GM19397 (cell line): Measurements from ENCODE around the gene NLRP9.

Experiments
- ATAC-seq: cut with Tn5 transposase; IDR thresholded peaks from one replicate; pipeline ENCODE4 v1.9.1; 2021; ENCODE audit warnings: mild to moderate bottlenecking, moderate library complexity; ENCODE audit not compliant: unreplicated experiment

NLRP9 gene

DNA sequence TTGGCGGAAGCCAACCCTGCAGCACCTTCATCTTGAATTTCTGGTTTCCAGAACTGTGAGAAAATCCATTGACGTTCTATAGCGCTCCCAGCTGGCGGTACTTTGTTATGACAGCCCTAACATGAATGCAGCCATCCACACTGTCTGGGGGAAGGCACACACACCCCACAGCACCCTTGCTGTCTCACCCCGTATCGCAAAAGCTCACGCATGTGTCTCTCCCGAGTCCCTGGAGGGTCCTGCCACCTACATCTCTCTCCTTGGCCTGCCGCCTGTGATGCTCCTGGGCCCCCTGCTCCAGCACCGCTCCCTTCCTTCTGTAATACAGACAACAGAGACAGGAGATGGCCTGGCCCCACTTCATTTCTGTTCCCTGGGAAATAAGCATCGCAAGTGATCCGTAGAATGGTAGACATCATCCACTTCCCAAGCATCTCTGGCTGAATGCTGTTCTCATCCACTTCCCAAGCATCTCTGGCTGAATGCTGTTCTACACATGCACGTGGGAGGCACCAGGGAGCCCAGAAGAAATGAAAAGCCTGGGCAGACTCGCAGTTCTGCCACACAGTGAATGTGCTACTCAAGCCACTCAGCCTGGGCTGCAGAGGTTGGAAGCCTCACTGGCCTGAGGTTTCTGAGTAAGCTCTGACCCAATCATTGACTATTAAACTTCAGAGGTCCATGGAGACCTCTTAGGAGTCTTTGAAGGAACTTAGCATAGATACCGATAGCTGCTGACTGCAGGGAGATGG lies 33.5 kb downstream of the NLRP9 start:
- ATAC-seq, result no peak

DNA sequence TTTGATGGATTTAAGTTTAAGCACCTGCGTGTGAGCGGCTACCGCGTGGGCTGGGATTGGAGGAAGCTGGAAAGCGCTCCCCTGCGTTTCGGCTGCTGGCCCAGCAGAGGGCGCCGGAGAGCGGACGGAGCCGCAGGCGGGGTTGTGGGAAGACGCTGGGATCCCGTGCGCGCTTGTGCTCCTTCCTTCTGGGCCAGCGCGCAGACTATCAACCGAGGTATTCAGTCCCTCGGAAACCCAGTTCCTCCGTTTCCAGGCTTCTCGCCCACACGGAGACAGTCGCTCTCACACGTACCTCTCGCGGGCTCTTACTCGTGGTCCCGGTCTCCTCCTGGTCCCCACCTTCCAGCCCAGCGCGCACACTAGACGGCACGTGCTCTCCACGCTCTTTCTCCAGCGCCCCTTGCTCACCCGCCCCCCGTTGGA lies 34.4 kb downstream of the NLRP9 start:
- ATAC-seq, result no peak

DNA sequence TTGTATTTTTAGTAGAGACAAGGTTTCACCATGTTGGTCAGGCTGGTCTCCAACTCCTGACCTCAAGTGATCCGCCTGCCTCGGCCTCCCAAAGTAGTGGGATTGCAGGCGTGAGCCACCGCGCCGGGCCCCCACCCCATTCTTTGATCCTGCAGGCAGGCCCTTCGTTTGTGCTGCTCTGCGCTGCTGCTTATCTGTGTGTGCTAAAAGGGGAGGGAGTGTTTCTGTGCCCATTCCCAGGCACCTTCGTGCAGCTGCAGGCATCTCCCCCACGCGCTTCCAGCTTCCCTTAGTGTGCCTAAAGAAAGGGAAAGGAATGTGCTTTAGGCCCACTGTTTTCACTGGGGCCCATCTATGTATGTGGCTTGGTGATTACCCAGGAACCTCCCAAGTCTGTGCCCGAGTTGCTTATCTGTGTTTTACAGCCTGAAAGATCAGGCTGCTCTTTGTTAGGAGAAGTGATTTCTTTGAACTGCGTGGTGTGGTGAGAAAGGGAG lies 36.0 kb downstream of the NLRP9 start:
- ATAC-seq, result no peak

DNA sequence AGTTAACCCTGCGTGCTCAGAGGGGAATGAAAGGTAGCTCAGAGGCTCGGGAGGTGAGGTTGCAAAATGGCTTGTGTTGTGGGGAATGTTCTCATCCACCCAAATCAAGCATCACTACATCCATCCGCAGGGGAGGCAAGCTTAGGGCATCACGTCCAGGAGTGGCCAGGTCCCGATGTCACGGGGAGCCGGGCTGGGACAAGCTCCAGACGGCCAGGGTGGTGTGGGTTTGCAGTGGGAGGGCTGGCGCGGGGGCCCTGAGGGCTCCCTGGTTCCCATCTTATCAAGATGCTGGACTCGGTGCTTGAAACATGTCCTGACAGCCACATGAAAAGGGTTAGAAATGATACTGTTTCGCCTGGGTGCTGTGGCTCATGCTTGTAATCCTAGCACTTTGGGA lies 37.4 kb downstream of the NLRP9 start:
- no peak for ATAC-seq

DNA sequence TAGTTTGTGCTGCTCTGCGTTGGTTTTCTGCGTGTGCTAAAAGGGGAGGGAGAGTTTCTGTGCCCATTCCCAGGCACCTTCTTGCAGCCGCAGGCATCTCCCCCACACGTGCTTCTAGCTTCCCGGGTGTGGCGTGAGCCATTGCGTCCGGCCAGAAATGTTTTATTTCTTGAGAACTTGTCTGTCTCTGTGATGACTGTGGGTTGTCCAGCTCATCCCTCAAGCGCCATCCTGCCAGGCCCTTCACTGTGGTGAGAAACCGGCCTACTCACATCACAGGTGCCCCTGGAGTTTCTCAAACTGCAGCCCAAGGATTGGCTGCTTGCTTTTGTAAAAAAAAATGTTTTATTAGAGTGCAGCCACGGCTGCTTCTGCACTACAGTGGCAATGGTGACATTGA lies 39.0 kb downstream of the NLRP9 start:
- ATAC-seq, result no peak

DNA sequence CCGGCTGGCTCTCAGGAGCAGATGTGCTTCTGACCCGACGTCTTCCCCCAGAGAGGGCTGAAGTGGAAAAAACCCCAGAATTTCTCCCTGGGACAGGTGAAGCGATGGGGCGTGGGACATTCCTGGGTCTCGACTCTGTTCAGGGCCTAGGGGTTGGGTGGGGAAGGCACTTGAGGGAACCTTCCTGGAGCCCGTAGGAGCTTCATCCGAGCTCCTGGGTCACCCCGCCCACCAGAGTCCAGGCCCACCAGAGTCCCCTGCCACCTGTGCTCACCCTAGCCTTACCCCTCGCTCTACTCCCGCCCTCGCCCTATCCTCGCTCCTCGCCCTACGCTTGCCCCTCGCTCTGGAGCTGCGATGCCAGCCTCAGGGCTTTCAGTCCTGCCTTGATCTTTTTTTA lies 39.9 kb downstream of the NLRP9 start:
- no peak for ATAC-seq

DNA sequence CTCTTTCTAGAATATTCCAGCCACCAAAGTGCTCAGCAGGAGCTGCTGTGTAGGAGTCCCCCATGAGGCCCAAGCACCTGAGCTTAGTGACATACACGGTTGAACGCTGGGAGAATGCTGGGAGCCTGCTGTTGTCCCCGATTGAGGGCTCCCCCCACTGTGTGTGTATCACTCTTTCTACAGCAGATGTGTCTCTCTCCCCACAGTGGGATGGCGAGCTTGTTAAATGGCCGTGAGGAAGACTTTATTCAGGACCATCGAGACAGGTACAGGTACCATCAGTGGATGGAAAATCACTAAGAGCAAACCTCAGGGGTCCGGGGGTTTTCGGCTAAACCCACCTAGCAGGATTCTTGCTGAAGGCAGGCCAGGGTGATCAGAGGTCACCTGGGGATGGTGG lies 40.5 kb downstream of the NLRP9 start:
- ATAC-seq, result no peak

DNA sequence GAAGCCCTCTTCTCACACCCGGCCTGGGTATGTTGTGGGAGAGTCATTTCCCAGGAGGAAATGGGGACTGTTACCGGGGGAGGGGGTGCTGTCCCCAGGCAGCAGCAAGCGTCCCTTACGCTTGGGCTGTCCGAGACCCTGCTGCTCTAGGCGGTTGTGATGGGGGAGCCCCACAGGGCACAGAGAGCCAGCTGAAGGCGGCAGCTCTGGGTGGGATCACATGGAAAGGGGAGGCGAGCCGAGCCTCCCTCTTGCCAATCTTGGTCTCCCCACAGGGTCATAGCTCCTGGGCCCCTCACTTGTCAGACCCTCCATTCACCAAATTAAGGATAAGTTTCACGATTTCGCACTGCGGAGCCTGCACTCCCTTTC lies 41.1 kb downstream of the NLRP9 start:
- ATAC-seq, result no peak

DNA sequence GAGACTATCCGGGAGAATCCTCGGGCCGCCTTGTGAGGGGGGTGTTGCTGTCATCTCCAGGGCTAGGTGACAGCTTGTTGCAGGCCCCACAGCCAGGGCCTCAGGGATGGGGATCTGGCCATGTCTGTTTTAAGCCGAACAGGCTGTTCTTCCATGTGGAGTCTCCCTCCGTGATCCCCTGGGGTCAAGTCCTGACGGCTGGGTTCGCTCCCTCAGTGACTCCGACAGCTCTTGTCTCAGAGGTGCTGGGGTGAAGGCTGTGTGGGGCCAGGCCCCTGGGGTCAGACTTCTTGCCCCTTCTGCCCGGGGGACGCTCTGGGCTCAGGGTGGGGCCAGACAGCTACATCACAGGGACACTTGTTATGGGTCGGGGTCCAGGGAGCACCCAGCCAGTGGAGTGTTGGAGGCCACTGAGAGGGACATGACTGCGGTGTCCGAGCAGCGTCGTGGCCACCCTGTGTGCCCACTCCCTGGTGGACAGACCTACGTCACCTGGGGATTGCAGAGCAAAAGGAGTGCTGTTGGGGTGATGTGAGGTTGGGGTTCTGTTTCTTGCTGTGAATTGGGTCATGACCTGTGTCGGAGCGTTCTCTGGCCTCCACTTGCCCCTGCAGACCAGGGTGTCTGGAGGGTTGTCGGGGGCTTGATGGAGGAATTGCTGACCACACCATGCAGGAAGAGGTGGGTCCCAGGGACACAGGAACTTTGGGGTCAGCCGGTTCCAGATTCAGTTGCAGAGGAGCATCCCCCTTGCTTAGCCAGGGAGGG lies 41.7 kb downstream of the NLRP9 start:
- no peak for ATAC-seq

DNA sequence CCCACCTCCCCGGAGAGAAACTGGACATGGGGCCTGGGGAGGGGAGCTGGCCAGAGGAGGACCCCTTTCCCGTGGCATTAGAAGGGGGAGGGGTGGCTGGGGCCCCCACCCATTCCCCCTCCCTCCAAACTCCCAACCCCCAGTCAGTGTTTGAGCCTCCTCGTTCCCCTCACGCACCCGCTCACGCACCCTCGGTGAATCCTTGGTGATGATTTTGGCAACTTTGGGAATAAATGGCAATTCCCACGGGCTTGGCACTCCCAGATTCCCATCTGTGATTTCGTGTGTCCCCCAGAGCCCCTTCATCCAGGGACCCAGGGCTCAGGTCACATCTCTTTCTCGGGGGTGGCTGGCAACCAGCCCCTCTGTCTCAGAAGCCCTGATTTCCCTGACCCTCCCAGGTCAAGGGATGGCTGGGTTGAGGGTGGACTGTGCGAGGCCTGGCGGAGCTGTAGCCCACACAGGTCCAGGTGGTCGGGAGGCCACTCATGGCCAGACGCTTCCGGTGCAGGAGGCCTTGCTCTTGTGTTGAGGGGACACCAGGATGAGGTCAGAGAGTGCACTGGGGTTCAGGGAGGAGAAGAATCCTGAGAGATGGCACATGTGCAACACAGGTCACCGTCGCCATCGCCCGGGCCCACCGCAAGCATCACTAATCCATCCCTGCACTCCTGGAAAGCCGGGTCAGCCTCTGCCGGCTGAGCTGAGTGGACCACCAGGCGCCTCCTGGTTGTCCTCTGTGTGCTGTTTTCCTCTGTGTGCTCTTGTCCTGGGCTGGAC lies 42.5 kb downstream of the NLRP9 start:
- ATAC-seq, result no peak

DNA sequence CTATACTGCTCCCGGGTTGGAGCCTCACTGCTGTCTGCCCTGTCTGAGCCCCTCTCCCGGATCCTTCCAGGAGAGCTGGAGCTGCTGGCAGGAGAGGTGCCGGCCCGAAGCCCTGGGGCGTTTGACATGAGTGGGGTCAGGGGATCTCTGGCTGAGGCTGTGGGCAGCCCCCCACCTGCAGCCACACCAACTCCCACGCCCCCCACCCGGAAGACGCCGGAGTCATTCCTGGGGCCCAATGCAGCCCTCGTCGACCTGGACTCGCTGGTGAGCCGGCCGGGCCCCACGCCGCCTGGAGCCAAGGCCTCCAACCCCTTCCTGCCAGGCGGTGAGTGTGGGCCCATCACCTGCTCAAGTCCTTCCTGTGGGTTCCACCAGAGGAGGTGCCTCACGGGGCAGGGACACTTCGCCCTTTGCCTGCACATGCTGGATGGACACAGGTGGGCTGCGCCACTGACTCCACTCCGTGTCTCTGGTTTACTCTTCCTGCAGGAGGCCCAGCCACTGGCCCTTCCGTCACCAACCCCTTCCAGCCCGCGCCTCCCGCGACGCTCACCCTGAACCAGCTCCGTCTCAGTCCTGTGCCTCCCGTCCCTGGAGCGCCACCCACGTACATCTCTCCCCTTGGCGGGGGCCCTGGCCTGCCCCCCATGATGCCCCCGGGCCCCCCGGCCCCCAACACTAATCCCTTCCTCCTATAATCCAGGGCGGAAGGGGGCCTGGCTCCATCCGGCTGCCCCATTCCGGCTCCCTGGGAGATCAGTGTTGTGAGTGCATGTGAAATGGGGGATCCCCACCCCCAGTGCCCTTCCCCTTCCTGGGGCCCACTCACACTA lies 43.3 kb downstream of the NLRP9 start:
- no peak for ATAC-seq

DNA sequence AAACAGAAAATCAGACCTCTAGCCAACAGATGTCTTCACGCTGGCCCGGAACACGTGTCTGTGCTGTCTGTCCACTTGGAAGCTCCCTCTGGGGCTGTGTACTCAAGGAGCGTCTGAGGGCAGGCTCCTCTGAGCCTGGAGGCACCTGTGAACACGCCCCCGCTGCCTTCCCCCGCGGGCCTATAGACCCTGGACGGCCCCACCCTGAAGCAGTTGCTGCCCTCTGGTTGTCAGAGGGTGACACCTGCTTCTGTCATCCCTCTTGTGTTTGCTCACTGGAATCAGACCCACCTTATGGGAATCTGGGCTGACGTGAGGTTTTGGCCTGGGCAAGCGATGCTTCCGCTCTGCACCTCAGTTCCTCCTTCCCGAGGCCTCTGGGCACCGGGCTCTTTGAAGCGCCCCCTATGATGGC lies 44.0 kb downstream of the NLRP9 start:
- ATAC-seq, result no peak

DNA sequence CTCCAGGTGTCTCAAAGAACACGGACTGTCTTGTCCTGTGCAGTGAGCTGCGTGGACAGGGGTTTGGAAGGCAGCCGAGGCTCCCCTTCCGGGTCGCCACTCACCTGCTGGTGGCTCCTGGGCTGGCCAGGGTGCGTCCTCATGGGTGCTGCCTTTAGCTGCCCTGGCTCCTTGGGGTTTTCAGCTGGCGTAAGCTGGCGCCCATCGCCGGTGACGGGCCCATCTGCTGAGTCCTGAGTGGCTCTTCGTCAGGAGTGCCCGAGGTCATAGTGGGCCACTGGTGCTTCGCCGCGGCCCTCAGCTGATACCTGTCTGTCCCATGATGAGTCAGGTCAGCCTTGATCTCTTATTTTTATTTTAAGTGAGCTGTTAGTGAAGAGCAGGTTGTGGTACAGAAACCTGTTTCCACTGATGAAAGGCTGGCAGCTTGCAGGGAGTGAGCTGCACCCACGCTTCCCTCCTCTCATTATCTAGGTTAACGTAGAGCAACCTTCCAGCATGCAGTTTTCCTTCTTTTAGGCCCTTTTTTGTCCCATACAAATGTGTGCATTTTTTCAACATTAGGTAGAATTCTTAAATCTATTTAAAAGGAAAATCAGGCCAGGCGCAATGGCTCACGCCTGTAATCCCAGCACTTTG lies 44.7 kb downstream of the NLRP9 start:
- no peak for ATAC-seq

DNA sequence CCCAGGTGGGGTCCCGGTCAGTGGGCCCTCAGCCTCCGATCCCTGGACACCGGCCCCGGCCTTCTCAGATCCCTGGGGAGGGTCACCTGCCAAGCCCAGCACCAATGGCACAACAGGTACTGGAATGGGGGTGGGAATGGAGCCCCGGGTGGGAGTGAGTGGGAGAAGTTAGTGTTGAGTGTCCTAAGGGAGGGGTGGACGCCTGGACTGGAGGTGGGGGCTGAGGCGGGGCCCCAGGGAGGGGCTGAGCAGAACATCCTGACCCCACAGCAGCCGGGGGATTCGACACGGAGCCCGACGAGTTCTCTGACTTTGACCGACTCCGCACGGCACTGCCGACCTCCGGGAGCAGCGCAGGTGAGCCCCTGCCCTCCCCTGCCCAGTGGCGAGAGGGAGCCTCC lies 45.5 kb downstream of the NLRP9 start:
- no peak for ATAC-seq

DNA sequence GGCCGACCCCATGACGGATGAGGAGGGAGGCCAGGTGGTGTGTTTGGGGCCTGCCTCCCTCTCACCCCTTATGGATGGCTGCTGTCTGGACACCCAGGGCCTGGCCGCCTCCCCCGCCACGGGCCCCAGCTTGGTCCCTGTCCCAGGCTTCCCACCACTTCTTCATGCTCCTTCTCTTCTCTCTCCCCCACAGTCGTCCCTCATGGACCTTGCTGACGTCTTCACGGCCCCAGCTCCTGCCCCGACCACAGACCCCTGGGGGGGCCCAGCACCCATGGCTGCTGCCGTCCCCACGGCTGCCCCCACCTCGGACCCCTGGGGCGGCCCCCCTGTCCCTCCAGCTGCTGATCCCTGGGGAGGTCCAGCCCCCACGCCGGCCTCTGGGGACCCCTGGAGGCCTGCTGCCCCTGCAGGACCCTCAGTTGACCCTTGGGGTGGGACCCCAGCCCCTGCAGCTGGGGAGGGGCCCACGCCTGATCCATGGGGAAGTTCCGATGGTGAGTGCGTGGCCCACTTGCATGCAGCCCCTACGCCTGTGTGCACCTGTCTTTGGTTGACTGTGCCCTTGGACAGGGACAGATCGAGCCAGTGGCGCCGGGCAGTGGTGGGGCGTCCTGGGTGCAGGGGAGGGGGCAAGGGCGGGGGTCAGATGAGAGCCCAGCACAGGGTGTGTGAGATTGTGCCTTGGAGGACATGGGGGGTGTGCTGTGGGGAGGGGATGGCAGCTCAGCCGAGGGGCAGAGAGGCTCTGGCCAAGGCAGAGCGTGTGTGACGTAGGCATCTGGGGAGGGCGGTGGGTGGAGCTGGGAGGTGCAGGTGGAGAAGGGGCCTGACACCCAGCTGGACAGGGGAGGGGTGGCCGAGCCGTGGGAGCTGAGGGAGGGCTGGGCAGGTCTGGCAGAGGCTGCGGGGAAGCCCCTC lies 46.4 kb downstream of the NLRP9 start:
- ATAC-seq, result no peak

DNA sequence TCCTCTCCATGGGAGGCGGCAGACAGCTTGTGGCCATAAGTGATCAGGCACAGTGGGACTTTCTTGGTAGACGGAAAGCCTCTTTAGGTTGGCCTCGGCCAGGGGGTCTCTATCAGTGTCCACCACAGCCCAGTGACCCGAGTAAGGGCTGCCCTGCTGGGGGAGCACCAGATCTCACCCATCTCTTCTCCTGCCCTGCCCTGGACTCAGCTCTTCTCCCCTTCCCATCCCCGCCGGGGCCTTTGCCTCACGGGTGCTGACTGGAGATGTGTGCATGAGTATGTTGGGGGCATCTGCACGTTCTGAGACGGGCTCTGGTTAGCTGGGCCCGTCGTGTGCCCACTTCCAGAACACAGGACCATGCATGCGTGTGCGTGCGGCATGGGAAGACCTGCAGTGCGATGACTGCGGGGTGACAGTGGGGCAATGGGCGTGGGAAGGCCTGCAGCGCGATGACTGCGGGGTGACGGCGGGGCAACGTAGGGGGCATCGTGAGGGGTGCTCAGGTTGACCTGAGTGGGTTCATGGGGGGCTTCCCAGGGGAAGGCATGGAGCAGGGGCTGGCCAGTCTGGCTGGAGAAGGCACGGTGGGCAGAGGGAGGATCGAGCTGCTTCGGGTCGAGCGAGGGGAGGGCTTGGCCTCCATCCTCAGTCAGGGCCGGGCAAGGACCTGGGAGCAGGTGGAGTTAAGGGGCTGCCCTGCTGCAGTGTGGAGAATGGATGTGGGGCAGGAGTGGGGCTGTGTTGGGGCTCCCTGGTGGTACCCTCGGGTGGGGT lies 47.2 kb downstream of the NLRP9 start:
- ATAC-seq, result no peak

DNA sequence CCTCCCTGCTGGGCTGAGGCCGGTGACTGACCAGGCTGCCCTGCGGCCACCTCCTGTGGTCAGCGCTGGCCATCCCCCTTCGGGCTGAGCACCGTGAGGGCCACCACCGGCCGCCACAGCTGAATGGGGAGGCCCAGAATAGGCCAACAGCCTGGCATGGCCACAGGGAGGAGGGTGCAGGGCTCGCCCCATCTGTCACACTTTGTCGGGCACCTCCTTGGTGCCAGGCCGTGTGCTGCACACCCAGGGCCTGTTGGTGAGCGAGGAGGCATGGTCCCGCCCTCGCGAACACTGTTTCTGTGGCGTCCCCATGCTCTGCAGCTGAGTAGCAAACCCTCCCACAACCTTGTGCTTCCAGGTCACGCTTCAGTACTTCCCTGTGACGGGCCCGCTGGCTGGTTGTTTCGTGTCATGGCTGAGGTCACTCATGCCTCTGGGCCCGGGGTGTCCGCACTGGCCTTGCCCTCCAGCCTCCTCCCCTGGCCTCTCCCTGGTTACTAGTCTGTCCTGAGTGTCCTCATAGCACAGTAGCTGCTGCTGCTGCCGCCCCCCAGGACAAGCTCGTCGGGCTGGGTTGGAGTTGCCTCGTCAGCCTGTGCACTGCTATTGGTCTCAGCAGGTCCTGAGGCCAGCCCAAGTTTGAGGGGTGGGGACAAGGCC lies 48.0 kb downstream of the NLRP9 start:
- no peak for ATAC-seq
